GM11168 (cell line): ENCODE data around the gene PRRC1.

Experiments
- in situ Hi-C: fragments of 300-500 bp; cut with MboI; formaldehyde crosslinking; loops from one replicate; pipeline ENCODE4 v1.12.0; 2022; ENCODE audit warnings: low sequenced_read_pairs; ENCODE audit not compliant: unreplicated experiment

The PRRC1 gene

GRCh38 chr5:127572930-127573329 is 55.5 kb downstream of the PRRC1 start:
- in situ Hi-C loops = loop anchor here (25.0 kb wide), 1 partner anchor 289 kb away; no protein-coding TSS in a partner anchor

- in situ Hi-C loops = loop anchor here (25.0 kb wide), 1 partner anchor 287 kb away; no protein-coding TSS in a partner anchor
Measured at GRCh38 chr5:127574852-127575679, 57.6 kb downstream of the PRRC1 start.

DNA sequence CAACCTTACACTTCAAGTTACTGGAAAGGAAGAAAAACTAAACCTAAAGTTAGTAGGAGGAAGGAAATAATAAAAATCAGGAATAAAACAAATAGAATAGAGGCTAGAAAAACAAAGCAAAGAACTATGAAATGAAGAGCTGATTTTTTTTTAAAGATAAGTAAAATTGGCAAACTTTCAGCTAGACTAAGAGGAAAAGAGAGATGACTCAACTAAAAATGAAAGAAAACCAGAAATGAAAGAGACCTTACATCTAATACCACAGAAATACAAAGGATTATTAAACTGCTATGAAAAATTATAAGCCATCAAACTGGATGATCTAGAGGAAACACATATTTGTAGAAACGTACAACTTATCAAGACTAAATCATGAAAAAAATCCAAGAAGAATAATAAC is 60.0 kb downstream of the PRRC1 start:
- in situ Hi-C loops = no loop called here

DNA sequence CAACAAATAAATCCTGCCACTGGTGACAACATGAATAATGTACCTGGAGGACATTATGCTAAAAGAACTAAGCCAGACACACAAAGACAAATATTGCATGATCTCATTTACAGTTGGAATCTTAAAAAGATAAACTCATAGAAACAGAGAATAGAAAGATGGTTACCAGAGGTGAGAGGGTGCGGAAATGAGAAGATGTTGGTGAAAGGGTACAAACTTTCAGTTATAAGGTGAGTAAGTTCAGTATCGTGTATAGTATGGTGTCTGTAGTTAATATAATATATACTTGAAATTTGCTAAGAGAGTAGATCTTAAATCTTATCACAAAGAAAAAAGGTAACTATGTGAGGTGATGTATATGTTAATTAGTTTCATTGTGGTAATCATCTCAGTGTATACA is 63.3 kb downstream of the PRRC1 start:
- in situ Hi-C loops = no loop called here

DNA sequence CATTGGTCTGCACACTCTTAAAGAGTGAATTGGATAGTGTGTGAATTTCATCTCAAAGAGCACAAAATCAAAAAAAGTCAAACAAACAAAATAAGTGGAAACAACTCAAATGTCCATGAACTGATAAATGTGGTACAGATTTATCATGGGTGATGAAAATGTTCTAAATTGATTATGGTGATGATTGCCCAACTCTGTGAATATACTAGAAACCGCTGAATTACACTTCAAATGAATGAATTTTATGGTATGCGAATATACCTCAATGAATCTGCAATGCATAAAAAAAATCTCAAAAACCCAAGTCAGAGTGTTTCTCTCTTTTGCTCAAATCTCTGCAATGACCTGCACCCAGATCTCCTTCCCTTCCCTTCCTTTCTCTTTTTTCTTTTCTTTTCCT is 64.0 kb downstream of the PRRC1 start:
- in situ Hi-C loops = no loop called here

- in situ Hi-C loops = no loop called here
Measured at GRCh38 chr5:127582773-127583370, 65.4 kb downstream of the PRRC1 start.

DNA sequence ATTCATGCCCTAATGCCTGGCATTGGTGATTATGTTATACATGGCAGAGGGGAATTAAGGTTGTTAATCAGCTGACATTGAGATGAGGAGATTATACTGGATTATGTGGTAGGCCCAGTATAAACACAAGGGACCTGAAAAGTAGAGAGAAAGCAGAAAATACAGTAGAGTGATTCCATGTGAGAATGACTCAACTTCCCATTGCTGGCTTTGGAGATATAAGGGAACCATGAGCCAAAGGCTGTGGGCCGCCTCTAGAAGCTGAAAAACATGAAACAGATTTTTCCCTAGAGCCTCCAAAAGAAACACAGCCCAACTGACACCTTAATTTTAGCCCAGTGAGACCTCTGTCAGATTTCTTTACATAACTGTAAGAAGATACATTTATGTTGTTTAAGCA is 66.4 kb downstream of the PRRC1 start:
- in situ Hi-C loops = no loop called here

GRCh38 chr5:127585661-127586060 is 68.2 kb downstream of the PRRC1 start:
- in situ Hi-C loops = no loop called here

DNA sequence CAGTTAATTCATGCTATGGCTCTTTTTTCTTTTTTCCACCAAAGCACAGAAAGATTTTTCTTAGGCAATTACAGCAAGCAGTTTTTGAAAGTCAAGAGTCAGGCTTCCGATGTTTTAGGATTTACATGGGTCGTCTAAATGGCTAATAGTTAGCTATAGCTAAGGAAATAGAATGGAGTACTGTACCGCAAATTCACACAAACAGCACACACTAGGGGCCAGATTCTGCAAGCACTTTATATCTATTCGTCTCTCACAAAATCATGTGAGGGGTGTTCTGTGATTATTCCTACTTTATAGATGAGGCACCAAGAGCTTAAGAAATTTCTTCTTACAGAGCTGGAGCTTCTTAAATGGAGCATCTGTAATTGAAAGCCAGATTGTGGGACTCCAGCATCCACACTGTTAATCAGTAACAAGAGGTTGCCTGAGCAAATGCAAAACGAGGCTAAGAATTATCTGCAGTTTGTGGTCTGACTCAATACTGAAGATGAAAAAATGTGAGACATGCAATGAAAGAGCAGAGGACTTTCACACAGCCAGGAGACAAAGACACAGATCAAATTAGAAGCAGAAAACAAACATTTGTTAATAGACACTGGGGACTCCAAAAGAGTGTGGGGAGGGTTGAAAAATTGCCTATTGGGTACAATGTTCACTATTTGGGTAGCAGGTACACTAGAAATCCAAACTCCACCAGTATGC is 68.8 kb downstream of the PRRC1 start:
- in situ Hi-C loops = no loop called here

DNA sequence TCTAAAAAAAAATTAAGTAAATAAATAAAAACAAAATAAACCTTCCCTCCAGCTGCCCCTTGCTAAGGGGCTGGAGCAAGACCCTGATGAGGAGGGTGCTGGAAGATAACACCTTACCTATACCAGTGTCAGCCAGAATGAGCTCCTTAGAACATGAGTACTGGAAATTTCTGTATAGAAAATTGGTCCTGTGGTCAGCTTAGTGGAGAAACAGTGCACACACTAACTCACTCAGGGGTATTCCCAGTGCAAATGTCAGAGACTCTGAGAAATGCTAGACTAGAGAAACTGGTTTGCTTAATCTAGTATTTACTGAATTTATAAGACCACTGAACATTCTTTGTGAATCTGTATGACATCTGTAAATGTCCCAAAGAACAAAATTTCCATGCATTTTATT is 69.4 kb downstream of the PRRC1 start:
- in situ Hi-C loops = no loop called here

GRCh38 chr5:127587246-127587917 is 69.9 kb downstream of the PRRC1 start:
- in situ Hi-C loops = no loop called here

DNA sequence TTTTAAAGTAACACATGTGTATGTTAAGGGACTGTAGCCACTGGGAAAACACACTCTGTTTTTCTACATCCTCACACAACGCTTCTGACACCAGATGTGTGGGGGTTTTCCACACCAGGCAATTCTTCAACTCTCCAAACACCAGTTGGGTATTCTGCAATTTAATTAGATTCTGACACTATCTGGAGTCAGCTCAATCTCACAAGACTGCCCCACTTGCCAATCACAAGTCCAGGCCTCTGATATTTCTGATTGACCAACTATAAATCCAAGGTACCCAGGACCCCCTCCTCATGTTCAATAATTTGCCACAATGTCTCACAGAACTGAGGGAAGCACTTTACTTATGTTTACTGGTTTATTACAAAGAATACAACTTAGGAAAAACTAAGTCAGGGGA is 70.9 kb downstream of the PRRC1 start:
- in situ Hi-C loops = no loop called here

GRCh38 chr5:127589309-127590030 is 72.0 kb downstream of the PRRC1 start:
- in situ Hi-C loops = no loop called here

DNA sequence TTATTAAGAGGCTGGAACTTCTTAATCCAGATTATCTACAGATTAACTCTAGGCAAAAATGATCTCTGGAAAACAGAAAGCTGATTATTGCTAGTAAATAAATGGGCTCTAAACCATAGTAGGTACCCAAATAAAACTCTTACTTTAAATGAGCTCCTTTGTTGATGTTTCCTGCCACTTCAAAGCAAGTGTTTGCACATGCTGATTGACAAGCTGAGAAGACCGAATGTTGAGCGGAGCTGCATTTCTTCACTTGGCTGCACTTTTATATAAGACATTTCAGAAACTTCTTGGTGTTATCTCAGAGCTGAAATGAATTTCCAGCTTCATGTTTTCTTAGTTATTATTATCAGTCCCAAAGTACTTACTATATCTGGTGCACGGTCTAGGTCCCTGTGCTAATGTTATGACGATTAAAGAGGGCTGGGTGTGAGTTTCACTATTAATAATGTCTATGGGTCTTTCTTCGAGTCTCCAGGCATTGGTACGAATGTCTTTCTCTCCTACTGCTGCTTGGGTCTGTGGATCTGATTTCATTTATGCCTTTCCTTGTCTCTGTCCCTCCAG is 72.8 kb downstream of the PRRC1 start:
- in situ Hi-C loops = no loop called here

DNA sequence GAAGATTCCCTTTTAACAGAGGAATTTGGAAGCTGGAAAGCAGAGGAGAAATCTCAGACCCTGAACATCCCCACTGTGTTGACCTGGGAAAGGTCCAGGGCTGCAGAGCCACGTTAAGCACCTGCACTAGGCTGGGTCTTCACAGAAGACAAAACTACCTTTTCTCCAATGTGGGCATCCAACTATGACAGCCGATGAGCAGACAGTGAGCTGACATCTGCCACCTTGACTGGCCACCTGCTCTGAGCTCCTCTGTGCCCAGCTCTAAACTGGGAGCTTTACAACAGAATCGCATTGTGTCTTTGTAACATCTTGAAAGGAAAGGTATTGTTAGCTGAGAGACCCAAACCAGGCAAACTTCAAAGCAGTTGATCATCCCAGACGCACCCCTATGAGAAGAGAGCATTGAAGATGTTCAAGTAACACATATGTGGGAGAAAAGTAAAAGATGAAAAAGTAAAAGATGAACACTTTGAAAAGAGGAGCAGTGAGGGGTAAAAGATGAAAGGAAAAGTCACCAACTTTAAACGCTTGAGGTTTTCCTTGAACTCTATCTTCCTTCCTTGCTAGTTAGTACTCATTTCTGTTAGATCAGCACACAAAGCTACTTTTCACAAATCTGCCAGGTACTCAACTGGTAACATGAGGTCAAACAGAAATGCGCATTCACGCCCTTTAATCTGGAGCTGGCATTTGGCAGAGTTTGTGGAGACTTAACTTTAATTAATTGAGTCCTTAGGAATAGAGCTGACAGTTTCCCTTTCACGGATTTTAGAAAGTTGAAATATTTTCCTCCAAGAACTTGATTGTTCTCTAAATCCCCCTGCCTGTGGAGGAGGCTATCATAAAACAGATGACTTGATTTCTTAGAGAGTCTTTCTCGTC is 78.3 kb downstream of the PRRC1 start:
- in situ Hi-C loops = no loop called here

- in situ Hi-C loops = no loop called here
Measured at GRCh38 chr5:127596501-127596900, 79.1 kb downstream of the PRRC1 start.

- in situ Hi-C loops = no loop called here
Measured at GRCh38 chr5:127599320-127599719, 81.9 kb downstream of the PRRC1 start.

- in situ Hi-C loops = no loop called here
Measured at GRCh38 chr5:127599847-127600246, 82.4 kb downstream of the PRRC1 start.

GRCh38 chr5:127601111-127601510 is 83.7 kb downstream of the PRRC1 start:
- in situ Hi-C loops = no loop called here
